PFSK-1 (cell line): ENCODE data around the gene SLC38A3.

Experiments used
- FOXP2 ChIP-seq: optimal IDR thresholded peaks from 2 replicates; pipeline ENCODE3; 2011; ENCODE audit warnings: borderline replicate concordance, control low read depth, inconsistent platforms; ENCODE audit not compliant: insufficient read depth; ENCODE audit errors: extremely low read length, extremely low read depth
- POLR2AphosphoS5 ChIP-seq: IDR thresholded peaks from 2 replicates; pipeline ENCODE4 v1.6.1; 2012; ENCODE audit warnings: low read depth, mild to moderate bottlenecking, control low read depth, low read length, moderate library complexity
- REST ChIP-seq, 2 experiments: IDR thresholded peaks; 2 replicates each; pipeline versions ENCODE4 v1.6.1 to v1.8.0; 2011 to 2012; ENCODE audit warnings: low read depth in 2 of 2, low read length in 2 of 2, control low read depth in 1 of 2, inconsistent platforms in 1 of 2, mild to moderate bottlenecking in 1 of 2, moderate library complexity in 1 of 2; ENCODE audit not compliant: insufficient read depth in 1 of 2
- SIN3A ChIP-seq: IDR thresholded peaks from 2 replicates; pipeline ENCODE4 v1.6.1; 2012; ENCODE audit warnings: mild to moderate bottlenecking, low read length, moderate library complexity, borderline replicate concordance; ENCODE audit not compliant: insufficient read depth
- TAF1 ChIP-seq: IDR thresholded peaks from 2 replicates; pipeline ENCODE4 v1.6.1; 2012; ENCODE audit warnings: low read length, control low read depth, borderline replicate concordance; ENCODE audit not compliant: insufficient read depth

- TF ChIP-seq POLR2AphosphoS5 (no peak), REST (IDR thresholded peaks at IDR 0.05; ENCODE audit: insufficient read depth in 1 of 2, low read depth in 2 of 2, low read length in 2 of 2) (no peak), TAF1 (no peak), SIN3A (no peak), FOXP2 (no peak)
Observed at GRCh38 chr3:50190936-50191660, 14.0 kb upstream of the SLC38A3 start, which contains the start of gene GNAT1.
